Liver (tissue), 9 donors: ENCODE measurements around the gene EDC3. TPM values are rescaled to one million over a fixed set of nuclear protein-coding genes. Genes with fewer than 3 reads are reported as not detected.

Experiments
- DNase-seq: peaks from one replicate; pipeline ENCODE4 v3.0.0-alpha.2; 2017; ENCODE audit warnings: low spot score
- H3K27ac ChIP-seq, 2 donors: one replicate each; pipeline ENCODE4 v1.7.0; 2013; ENCODE audit warnings: inconsistent platforms in 2 of 2, low read length in 2 of 2, control low read depth in 1 of 2, low read depth in 1 of 2, mild to moderate bottlenecking in 1 of 2
- H3K27me3 ChIP-seq, 4 donors: one replicate each; pipeline versions ENCODE4 v1.6.1 to v1.7.0; 2013; ENCODE audit warnings: low read length in 3 of 4, inconsistent platforms in 1 of 4, mild to moderate bottlenecking in 1 of 4, moderate library complexity in 1 of 4; ENCODE audit not compliant: control insufficient read depth in 4 of 4, insufficient read depth in 4 of 4
- H3K36me3 ChIP-seq, 4 donors: one replicate each; pipeline versions ENCODE4 v1.6.1 to v1.7.0; 2013; ENCODE audit warnings: low read length in 3 of 4, mild to moderate bottlenecking in 3 of 4, low read depth in 1 of 4, moderate library complexity in 1 of 4; ENCODE audit not compliant: control insufficient read depth in 4 of 4, insufficient read depth in 3 of 4
- H3K4me1 ChIP-seq, 4 donors: one replicate each; pipeline versions ENCODE4 v1.6.1 to v1.7.0; 2013; ENCODE audit warnings: low read length in 3 of 4, mild to moderate bottlenecking in 3 of 4, moderate library complexity in 1 of 4; ENCODE audit not compliant: control insufficient read depth in 4 of 4, insufficient read depth in 4 of 4
- H3K4me3 ChIP-seq, 3 donors: one replicate each; pipeline versions ENCODE4 v1.6.1 to v1.7.0; 2013; ENCODE audit warnings: low read length in 3 of 3, control low read depth in 1 of 3, low read depth in 1 of 3, mild to moderate bottlenecking in 1 of 3
- H3K9ac ChIP-seq, 2 donors: one replicate each; pipeline ENCODE4 v1.7.0; 2013; ENCODE audit warnings: low read length in 2 of 2, mild to moderate bottlenecking in 2 of 2, moderate library complexity in 2 of 2, control low read depth in 1 of 2, low read depth in 1 of 2
- H3K9me3 ChIP-seq, 4 donors: one replicate each; pipeline versions ENCODE4 v1.6.1 to v1.7.0; 2013; ENCODE audit warnings: low read length in 3 of 4; ENCODE audit not compliant: control insufficient read depth in 4 of 4
- ATF3 ChIP-seq: IDR thresholded peaks from 2 replicates; pipeline ENCODE4 v1.6.1; 2016; ENCODE audit warnings: antibody characterized with exemption
- CTCF ChIP-seq: fragments of 150-350 bp; IDR thresholded peaks from 2 replicates; pipeline ENCODE4 v1.5.1; 2017; ENCODE audit warnings: improper control_type of control experiment, low read depth, low read length; ENCODE audit not compliant: missing input control
- EGR1 ChIP-seq, 2 donors: IDR thresholded peaks; 2 replicates each; pipeline ENCODE4 v1.6.1; 2016 to 2018; ENCODE audit warnings: antibody characterized with exemption in 2 of 2, low read depth in 2 of 2
- FOXA1 ChIP-seq: IDR thresholded peaks from 2 replicates; pipeline ENCODE4 v1.6.1; 2016; ENCODE audit warnings: antibody characterized with exemption
- FOXA2 ChIP-seq: IDR thresholded peaks from 2 replicates; pipeline ENCODE4 v1.6.1; 2016; ENCODE audit warnings: antibody characterized with exemption
- GABPA ChIP-seq, 2 donors: IDR thresholded peaks in 1 of 2; conservative IDR thresholded peaks in 1 of 2; 2 replicates each; pipeline ENCODE4 v1.6.1; 2016; ENCODE audit warnings: antibody characterized with exemption in 2 of 2, mild to moderate bottlenecking in 1 of 2, moderate library complexity in 1 of 2
- HNF4A ChIP-seq, 2 donors: conservative IDR thresholded peaks; 2 replicates each; pipeline ENCODE4 v1.6.1; 2016; ENCODE audit warnings: antibody characterized with exemption in 2 of 2, mild to moderate bottlenecking in 2 of 2
- HNF4G ChIP-seq: IDR thresholded peaks from 2 replicates; pipeline ENCODE4 v1.6.1; 2016; ENCODE audit warnings: antibody characterized with exemption
- JUND ChIP-seq, 2 donors: IDR thresholded peaks; 2 replicates each; pipeline ENCODE4 v1.6.1; 2016; ENCODE audit warnings: antibody characterized with exemption in 2 of 2
- MAX ChIP-seq: IDR thresholded peaks from 2 replicates; pipeline ENCODE4 v1.6.1; 2016; ENCODE audit warnings: antibody characterized with exemption
- NR2F2 ChIP-seq: IDR thresholded peaks from 2 replicates; pipeline ENCODE4 v1.6.1; 2016; ENCODE audit warnings: antibody characterized with exemption
- RAD21 ChIP-seq, 2 donors: IDR thresholded peaks; 2 replicates each; pipeline ENCODE4 v1.6.1; 2016; ENCODE audit warnings: antibody characterized with exemption in 2 of 2, mild to moderate bottlenecking in 2 of 2
- REST ChIP-seq: IDR thresholded peaks from 2 replicates; pipeline ENCODE4 v1.6.1; 2016; ENCODE audit warnings: antibody characterized with exemption, mild to moderate bottlenecking
- RXRA ChIP-seq, 2 donors: IDR thresholded peaks; 2 replicates each; pipeline ENCODE4 v1.6.1; 2017 to 2018; ENCODE audit warnings: antibody characterized with exemption in 2 of 2, mild to moderate bottlenecking in 1 of 2
- SP1 ChIP-seq: IDR thresholded peaks from 2 replicates; pipeline ENCODE4 v1.6.1; 2018; ENCODE audit warnings: antibody characterized with exemption, mild to moderate bottlenecking
- TAF1 ChIP-seq: conservative IDR thresholded peaks from 2 replicates; pipeline ENCODE4 v1.6.1; 2016; ENCODE audit warnings: antibody characterized with exemption, mild to moderate bottlenecking
- YY1 ChIP-seq: IDR thresholded peaks from 2 replicates; pipeline ENCODE4 v1.6.1; 2016; ENCODE audit warnings: antibody characterized with exemption, mild to moderate bottlenecking
- ZBTB33 ChIP-seq: IDR thresholded peaks from 2 replicates; pipeline ENCODE4 v1.6.1; 2016; ENCODE audit warnings: antibody characterized with exemption
- WGBS: extraction: QIAGEN DNeasy Blood & Tissue Kit; methylation state at CpG from one replicate; pipeline ENCODE4 v1.1.7; 2013; 5-methylcytosine and 5-hydroxymethylcytosine counted together
- polyA plus RNA-seq, 2 donors: library from polyadenylated mRNA; stranded (reverse) in 1 of 2; unstranded in 1 of 2; fragments of 200-250 nt in 1 of 2; fragments of >200 nt in 1 of 2; fragmentation: Nextera tagmentation in 1 of 2; extraction: Ambion mirVana in 1 of 2; gene quantifications; one replicate each; pipeline versions ENCODE4 v1.2.1 to v1.2.3, GENCODE V29; 2013 to 2015
- total RNA-seq, 2 donors: library from RNA; depleted of rRNA; stranded (reverse); fragments of >200 nt; gene quantifications; one replicate each; pipeline ENCODE4 v1.2.3, GENCODE V29; 2014
- donor health status: healthy.
- donor health status: healthy.
- donor health status: healthy.
- donor health status: healthy.
- donor health status: healthy.

EDC3 gene
- total and polyA plus RNA-seq, 4 donors = 5.8 to 9.5 (median 7.4) TPM

- TF ChIP-seq RXRA (IDR thresholded peaks at IDR 0.05) (no peak), YY1 (no peak), NR2F2 (no peak), HNF4G (no peak), ATF3 (no peak), HNF4A (conservative IDR thresholded peaks at IDR 0.05) (no peak), CTCF (no peak), ZBTB33 (no peak), FOXA2 (no peak), JUND (IDR thresholded peaks at IDR 0.05) (no peak), TAF1 (no peak), FOXA1 (no peak), SP1 (no peak), GABPA (IDR thresholded peaks at IDR 0.05 in 1 of 2, conservative IDR thresholded peaks at IDR 0.05 in 1 of 2) (no peak), EGR1 (IDR thresholded peaks at IDR 0.05; ENCODE audit: low read depth in 2 of 2) (no peak), RAD21 (IDR thresholded peaks at IDR 0.05) (no peak), REST (no peak), MAX (no peak)
- H3K4me1 ChIP-seq = peaks cover 4 to 20% (median 15%) of the 10 kb centered on the region in 4 donors
- no peak overlapping the region for H3K4me3 ChIP-seq
- no peak overlapping the region for H3K9ac ChIP-seq
- no peaks in the 10 kb centered on the region for H3K9me3 ChIP-seq
- no peaks in the 10 kb centered on the region for H3K36me3 ChIP-seq
- DNase-seq = no peak
- H3K27me3 ChIP-seq = no peaks in the 10 kb centered on the region
- no peak overlapping the region for H3K27ac ChIP-seq
- WGBS = 93% methylated on average over 2 of the region's 2 CpGs
Observed at GRCh38 chr15:74612677-74613076, 83.1 kb downstream of the EDC3 start.
